ENCODE data around the gene CYFIP1.

DNA sequence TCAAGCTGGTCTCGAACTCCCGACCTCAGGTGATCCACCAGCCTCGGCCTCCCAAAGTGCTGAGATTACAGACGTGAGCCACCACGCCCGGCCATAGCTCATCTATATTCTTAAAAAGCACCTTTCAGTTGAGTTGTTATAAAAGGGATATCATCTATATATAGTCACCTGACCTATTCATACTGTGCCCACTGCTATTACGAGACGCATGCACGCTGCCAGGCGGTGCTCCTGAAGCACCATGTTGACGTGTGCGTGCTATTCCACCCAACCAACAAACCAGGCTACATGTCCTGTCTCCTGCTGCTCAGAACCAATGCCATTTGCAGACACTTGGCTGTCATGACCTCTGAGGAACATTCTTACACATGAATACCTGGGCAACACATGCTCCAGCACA, 17.6 kb downstream of the CYFIP1 start:
- TF ChIP-seq, protein P1, sequence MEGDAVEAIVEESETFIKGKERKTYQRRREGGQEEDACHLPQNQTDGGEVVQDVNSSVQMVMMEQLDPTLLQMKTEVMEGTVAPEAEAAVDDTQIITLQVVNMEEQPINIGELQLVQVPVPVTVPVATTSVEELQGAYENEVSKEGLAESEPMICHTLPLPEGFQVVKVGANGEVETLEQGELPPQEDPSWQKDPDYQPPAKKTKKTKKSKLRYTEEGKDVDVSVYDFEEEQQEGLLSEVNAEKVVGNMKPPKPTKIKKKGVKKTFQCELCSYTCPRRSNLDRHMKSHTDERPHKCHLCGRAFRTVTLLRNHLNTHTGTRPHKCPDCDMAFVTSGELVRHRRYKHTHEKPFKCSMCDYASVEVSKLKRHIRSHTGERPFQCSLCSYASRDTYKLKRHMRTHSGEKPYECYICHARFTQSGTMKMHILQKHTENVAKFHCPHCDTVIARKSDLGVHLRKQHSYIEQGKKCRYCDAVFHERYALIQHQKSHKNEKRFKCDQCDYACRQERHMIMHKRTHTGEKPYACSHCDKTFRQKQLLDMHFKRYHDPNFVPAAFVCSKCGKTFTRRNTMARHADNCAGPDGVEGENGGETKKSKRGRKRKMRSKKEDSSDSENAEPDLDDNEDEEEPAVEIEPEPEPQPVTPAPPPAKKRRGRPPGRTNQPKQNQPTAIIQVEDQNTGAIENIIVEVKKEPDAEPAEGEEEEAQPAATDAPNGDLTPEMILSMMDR (IDR thresholded peaks at IDR 0.05) = no peak
- no peak for TF ChIP-seq POLR2A (IDR thresholded peaks at IDR 0.05)

Data from testis (tissue), 2 donors.